ENCODE data around the gene CPTP.
A peak's percentile ranks its signal among the peaks of the same experiment; 100 is the strongest.

Gene CPTP

GRCh38 chr1:1292851-1293250, 31.8 kb upstream of the CPTP start:
- DNase-seq, result no peak

GRCh38 chr1:1293263-1294249, 31.0 kb upstream of the CPTP start:
- peak in 1 of 3 donors; percentile 21 for DNase-seq

- no peak for DNase-seq
These were observed 30.2 kb upstream of the CPTP start for GRCh38 chr1:1294250-1294890.

DNA sequence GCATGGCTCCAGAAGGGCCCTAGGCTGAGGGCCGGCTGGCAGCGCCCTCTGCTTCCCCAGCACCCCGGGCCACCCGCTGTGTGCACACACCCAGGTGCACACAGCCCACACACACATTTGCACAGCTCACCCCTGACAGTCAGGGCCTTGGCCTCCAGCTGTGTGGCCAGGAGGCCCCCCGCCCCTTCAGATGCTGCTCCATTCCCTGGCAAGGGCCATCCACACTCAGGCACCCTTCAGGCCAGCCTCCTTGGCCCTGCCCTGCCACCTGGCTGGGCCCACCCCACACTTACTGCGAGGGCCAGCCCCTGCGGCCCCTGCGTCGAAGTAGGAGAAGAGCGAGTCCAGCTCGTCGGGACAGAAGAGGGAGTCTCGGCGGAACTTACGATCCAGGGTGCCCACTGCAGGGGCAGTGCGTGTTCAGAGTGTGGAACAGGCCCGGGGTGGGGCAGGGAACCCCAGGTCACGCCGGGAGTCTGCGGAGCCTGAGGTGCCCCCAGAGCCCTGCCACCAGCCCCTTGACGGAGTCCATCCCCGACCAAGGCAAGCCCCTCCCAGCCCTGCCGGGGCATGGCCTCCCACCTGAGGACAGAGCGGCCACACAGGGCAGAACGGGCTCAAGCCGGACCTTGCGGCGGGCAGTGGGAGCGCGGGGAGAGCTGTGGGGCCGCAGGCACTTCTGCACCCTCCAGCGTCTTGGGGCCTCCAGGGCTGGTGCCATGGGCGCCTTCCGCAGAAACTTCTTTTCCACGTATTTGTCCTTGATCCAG, 29.3 kb upstream of the CPTP start:
- no peak for DNase-seq

- DNase-seq, result no peak
These were observed 28.2 kb upstream of the CPTP start for GRCh38 chr1:1296070-1297061.

- DNase-seq, result no peak
These were observed 26.7 kb upstream of the CPTP start for GRCh38 chr1:1297802-1298424.

DNA sequence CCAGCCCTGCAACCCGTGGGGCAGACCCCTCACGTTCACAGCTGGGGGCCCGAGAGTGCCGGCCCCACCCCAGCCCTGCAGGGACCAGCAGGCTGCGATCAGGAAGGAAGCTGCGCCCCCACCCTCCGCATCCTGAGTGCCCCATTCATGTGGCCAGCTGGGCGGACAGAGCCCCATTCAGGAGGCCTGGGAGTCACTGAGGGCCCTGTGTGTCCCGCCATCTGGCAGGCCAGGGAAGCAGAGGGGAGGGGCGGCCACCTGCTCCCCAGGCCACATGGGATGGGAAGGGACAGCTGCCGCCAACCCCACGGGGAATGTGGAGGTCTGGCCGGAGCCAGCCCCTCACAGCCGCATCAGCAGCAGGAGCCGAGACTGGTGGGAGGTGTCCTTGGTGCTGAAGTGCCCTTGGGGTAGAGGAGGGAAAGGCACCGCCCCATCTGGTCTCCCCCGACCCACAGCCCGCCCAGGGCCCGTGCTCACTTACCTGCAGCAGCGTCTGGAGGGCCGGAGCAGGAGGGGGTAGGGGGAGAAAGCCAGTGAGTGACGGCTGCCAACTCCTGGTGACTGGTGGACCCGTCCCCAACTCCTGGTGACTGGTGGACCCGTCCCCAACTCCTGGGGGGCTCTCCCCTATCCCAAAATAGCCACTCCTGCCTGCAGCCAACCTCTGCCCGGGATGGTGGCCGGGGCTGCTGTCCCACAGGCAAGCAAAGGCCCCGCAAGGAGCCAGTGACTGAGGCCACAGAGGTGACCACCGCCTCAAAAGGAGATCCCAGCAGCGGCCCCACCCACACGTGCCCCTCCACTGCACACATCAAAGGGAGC, 25.5 kb upstream of the CPTP start:
- DNase-seq, result no peak

GRCh38 chr1:1299686-1300351, 24.8 kb upstream of the CPTP start:
- no peak for DNase-seq

DNA sequence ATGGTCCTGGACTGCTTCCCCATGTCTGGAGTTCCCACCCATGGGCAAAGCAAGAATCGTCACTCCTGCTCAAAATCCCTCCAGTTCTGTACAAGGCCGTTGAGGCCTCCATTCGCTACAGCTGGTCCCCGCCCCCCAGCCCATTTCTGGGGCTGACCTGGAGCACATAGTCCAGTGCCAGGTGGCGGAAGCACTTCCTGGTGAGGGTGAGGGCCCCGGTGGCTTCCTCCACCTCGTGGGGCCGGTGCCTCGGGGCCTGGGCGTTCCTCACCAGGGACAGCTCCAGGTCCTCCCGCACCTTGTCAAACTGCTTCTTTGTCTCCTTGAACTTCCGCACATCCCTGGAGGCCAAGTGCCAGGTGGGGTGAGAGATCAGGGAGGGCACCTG, 24.3 kb upstream of the CPTP start:
- no peak for DNase-seq

GRCh38 chr1:1302006-1302430, 22.6 kb upstream of the CPTP start:
- peak in 2 of 3 donors; percentile 22 to 43 for DNase-seq

- no peak for DNase-seq
These were observed 21.6 kb upstream of the CPTP start for GRCh38 chr1:1302951-1303509.

DNA sequence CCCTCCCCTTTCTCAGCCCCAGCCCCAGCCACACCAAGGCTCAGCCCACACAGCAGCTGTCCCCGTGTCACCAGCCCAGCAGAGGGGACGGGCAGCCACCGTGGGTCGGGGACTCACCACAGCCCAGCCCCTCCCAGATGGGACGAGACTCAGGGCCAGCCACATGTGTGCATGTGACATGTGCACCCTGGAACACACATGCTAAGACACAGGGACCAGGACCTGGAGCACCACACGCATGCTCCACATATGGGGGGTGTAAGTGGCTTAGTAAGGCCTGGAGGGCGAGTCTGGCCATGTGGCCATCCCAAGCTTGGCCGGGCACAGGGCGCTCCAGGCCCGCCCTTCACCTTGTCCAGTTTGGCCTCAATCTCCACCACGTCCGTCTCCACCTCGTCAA, 20.9 kb upstream of the CPTP start:
- no peak for DNase-seq

GRCh38 chr1:1304331-1305299, 20.0 kb upstream of the CPTP start:
- peak; percentile 58 to 80 (median 66) for DNase-seq

- DNase-seq, result peak; percentile 66 to 76 (median 72)
These were observed 19.1 kb upstream of the CPTP start for GRCh38 chr1:1305300-1306069.

DNA sequence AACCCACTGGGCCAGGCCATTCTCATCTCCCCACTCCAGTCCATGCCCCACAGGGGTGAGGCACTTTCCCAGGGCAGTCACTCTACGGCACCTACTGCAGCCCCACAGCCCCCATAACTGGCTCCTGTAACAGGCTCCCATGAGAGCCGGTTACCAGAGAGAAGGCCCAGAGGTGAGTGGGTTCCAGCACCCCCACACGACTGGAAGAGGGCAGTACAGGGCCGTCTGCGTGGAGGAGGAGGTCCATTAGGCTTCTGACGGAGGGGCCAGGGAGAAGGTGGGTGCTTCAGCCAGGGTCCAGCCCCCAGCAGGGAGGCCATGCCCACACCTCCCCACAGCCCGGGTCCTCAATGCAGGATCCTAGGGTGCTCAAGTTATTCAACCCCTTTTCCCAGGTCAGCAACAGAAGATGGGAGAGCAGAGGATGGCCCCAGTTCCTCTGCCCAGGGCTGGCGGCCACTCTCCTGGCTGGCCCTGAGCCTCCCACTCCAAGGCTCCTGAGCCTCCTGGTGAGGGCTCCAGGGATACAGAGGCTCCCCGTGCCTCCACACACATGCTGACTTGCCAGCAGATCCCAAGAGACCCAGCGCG, 18.4 kb upstream of the CPTP start:
- DNase-seq, result peak in 1 of 3 donors; percentile 18

DNA sequence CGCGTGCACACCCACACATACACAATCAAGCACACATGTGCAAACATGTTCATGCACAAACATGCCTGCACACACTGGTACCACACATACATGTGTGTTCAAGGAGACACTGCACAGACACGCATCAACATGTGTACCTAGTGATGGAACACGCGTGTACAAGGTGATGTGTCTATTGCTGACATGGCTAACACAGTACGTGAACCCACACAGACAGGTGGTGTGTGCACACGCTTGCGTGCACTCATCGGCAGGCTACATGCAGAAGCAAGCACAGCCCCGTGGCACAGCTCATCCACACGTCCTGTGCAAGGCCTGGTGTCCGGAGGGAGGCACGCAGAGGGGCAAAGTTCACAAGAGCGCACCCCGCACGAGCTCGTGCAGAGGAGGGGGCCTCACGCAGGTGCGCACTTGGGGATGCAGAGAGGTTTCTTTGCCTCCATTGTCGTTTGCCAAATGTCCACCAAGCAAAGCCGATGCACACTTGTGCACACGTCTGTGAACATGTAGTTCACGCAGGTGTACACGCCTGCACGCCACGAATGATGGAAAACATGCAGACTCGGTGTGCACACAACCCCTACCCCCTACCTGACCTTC, 17.8 kb upstream of the CPTP start:
- DNase-seq, result no peak
